G401 (cell line): ENCODE results near the gene BPI. TPM values are rescaled to one million over a fixed set of nuclear protein-coding genes. Genes with fewer than 3 reads are reported as not detected.
"Not testable (repeated sequence)": the region's sequence is repeated elsewhere in the genome, so short reads cannot be mapped to it uniquely, and the experiment has no call there.

Experiments
- DNase-seq: peaks from one replicate; pipeline ENCODE4 v3.0.0-alpha.2; 2015; ENCODE audit warnings: low spot score
- in situ Hi-C: cut with HindIII; loops from 2 replicates; pipeline ENCODE4 v1.10.0; 2016; ENCODE audit warnings: low sequenced_read_pairs, mixed read lengths
- total RNA-seq: library from RNA; depleted of rRNA; stranded (reverse); fragments of >200 nt; shearing (Covaris generic); gene quantifications from 2 replicates; pipeline ENCODE4 v1.2.3, GENCODE V29; 2014

BPI gene
- total RNA-seq, 1 experiment from 2014 or later: not detected

- DNase-seq: no peak
- in situ Hi-C loops: no loop called here
These were observed 20.2 kb downstream of the BPI start for GRCh38 chr20:38324159-38324558.

GRCh38 chr20:38325167-38325566 is 21.2 kb downstream of the BPI start:
- in situ Hi-C loops: no loop called here
- DNase-seq: no peak

- in situ Hi-C loops: no loop called here
- DNase-seq: no peak
These were observed 21.9 kb downstream of the BPI start for GRCh38 chr20:38325905-38326304.

- no peak for DNase-seq
- in situ Hi-C loops: no loop called here
These were observed 22.4 kb downstream of the BPI start for GRCh38 chr20:38326309-38326708.

GRCh38 chr20:38330638-38331037 is 26.7 kb downstream of the BPI start:
- no peak for DNase-seq
- in situ Hi-C loops: no loop called here

GRCh38 chr20:38331245-38331644 is 27.3 kb downstream of the BPI start:
- DNase-seq: no peak
- in situ Hi-C loops: no loop called here

- in situ Hi-C loops: no loop called here
- DNase-seq: no peak
These were observed 27.9 kb downstream of the BPI start for GRCh38 chr20:38331814-38332213.

GRCh38 chr20:38334016-38334415 is 30.1 kb downstream of the BPI start:
- in situ Hi-C loops: no loop called here

GRCh38 chr20:38336726-38337125 is 32.8 kb downstream of the BPI start:
- in situ Hi-C loops: no loop called here
- DNase-seq: no peak

More at GRCh38 chr20:38334016-38334415, 30.1 kb downstream of the BPI start:
- no peak for DNase-seq

- in situ Hi-C loops: no loop called here
- DNase-seq: peak; percentile 32
These were observed 33.7 kb downstream of the BPI start for GRCh38 chr20:38337561-38338140.

GRCh38 chr20:38338849-38339520 is 35.0 kb downstream of the BPI start:
- in situ Hi-C loops: no loop called here
- DNase-seq: no peak

- DNase-seq, in situ Hi-C loops: not testable (repeated sequence)
These were observed 35.6 kb downstream of the BPI start for GRCh38 chr20:38339521-38339896.

GRCh38 chr20:38339997-38340396 is 36.0 kb downstream of the BPI start:
- in situ Hi-C loops: no loop called here
- DNase-seq: no peak

- in situ Hi-C loops: no loop called here
- no peak for DNase-seq
These were observed 36.7 kb downstream of the BPI start for GRCh38 chr20:38340693-38341092.

GRCh38 chr20:38342216-38342615 is 38.3 kb downstream of the BPI start:
- in situ Hi-C loops: no loop called here
- DNase-seq: no peak

- no peak for DNase-seq
- in situ Hi-C loops: no loop called here
These were observed 38.9 kb downstream of the BPI start for GRCh38 chr20:38342713-38343310.

GRCh38 chr20:38343311-38344106 is 39.6 kb downstream of the BPI start:
- no peak for DNase-seq
- in situ Hi-C loops: no loop called here

- no peak for DNase-seq
- in situ Hi-C loops: no loop called here
These were observed 40.2 kb downstream of the BPI start for GRCh38 chr20:38344107-38344701.

GRCh38 chr20:38345643-38346042 is 41.7 kb downstream of the BPI start:
- in situ Hi-C loops: no loop called here
- no peak for DNase-seq

- DNase-seq: no peak
- in situ Hi-C loops: no loop called here
These were observed 42.3 kb downstream of the BPI start, which contains the start of gene LBP for GRCh38 chr20:38346247-38346651. Gene LBP (plus strand): TSS chr20:38346482. CDS start chr20:38346517, 35 bp downstream.
